IPS-NIHi7 (cell line): ENCODE results near the gene ZNF469.

Experiments used
- DNase-seq: peaks from one replicate; pipeline ENCODE4 v3.0.0; 2012; ENCODE audit warnings: mixed read lengths; ENCODE audit errors: extremely low spot score

Gene ZNF469

GRCh38 chr16:88382491-88383400 lies at the start of gene ZNF469:
Gene ZNF469 (plus strand): TSS chr16:88382959. CDS start chr16:88427471, 44,512 bp downstream.
- DNase-seq = peak; percentile 76

GRCh38 chr16:88333848-88334777 lies 48.6 kb upstream of the ZNF469 start:
- no peak for DNase-seq

GRCh38 chr16:88334778-88335720 lies 47.7 kb upstream of the ZNF469 start:
- no peak for DNase-seq

GRCh38 chr16:88337021-88337420 lies 45.7 kb upstream of the ZNF469 start:
- no peak for DNase-seq

GRCh38 chr16:88337538-88337937 lies 45.2 kb upstream of the ZNF469 start:
- DNase-seq = no peak

- no peak for DNase-seq
Observed at GRCh38 chr16:88338111-88338510, 44.6 kb upstream of the ZNF469 start.

GRCh38 chr16:88338896-88339295 lies 43.9 kb upstream of the ZNF469 start:
- no peak for DNase-seq

- no peak for DNase-seq
Observed at GRCh38 chr16:88339930-88340754, 42.6 kb upstream of the ZNF469 start.

- no peak for DNase-seq
Observed at GRCh38 chr16:88340755-88341150, 42.0 kb upstream of the ZNF469 start.

- no peak for DNase-seq
Observed at GRCh38 chr16:88341551-88342290, 41.0 kb upstream of the ZNF469 start.

GRCh38 chr16:88342491-88342890 lies 40.3 kb upstream of the ZNF469 start:
- DNase-seq = no peak

GRCh38 chr16:88343271-88343791 lies 39.4 kb upstream of the ZNF469 start:
- no peak for DNase-seq

GRCh38 chr16:88344411-88345030 lies 38.2 kb upstream of the ZNF469 start:
- no peak for DNase-seq

GRCh38 chr16:88345031-88345720 lies 37.6 kb upstream of the ZNF469 start:
- no peak for DNase-seq

GRCh38 chr16:88345721-88346560 lies 36.8 kb upstream of the ZNF469 start:
- DNase-seq = no peak

- no peak for DNase-seq
Observed at GRCh38 chr16:88346680-88347505, 35.9 kb upstream of the ZNF469 start.
